Measurements from ENCODE around the gene GLTPD2.
A peak's percentile ranks its signal among the peaks of the same experiment; 100 is the strongest.
"Not testable (repeated sequence)": the region's sequence is repeated elsewhere in the genome, so short reads cannot be mapped to it uniquely, and the experiment has no call there.

Gene GLTPD2

DNA sequence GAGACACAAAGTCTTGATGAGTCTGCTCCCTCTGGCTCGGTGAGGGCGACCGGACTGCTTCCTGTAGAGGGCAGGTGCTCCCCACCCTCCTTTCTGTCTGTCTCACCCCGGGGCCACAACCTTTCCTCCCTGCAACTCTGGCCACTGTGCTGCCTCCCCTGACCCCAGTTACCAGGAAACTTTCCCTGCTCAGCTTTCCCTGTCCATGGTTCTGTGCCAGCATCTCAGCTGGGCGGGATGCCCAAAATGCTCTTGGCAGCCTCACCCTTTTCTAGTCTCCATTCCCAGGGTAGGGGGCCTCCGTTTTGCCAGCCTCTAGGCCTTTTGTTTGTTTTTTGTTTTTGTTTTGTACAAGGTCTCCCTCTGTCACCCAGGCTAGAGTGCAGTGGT, 19.6 kb downstream of the GLTPD2 start:
- no peak for DNase-seq (ENCODE audit: low read depth)

- DNase-seq (ENCODE audit: low read depth), result no peak
These were observed 22.0 kb downstream of the GLTPD2 start for GRCh38 chr17:4810696-4811290.

- DNase-seq (ENCODE audit: low read depth), result no peak
These were observed 22.7 kb downstream of the GLTPD2 start for GRCh38 chr17:4811471-4811870.

- DNase-seq (ENCODE audit: low read depth), result no peak
These were observed 23.9 kb downstream of the GLTPD2 start for GRCh38 chr17:4812690-4813089.

DNA sequence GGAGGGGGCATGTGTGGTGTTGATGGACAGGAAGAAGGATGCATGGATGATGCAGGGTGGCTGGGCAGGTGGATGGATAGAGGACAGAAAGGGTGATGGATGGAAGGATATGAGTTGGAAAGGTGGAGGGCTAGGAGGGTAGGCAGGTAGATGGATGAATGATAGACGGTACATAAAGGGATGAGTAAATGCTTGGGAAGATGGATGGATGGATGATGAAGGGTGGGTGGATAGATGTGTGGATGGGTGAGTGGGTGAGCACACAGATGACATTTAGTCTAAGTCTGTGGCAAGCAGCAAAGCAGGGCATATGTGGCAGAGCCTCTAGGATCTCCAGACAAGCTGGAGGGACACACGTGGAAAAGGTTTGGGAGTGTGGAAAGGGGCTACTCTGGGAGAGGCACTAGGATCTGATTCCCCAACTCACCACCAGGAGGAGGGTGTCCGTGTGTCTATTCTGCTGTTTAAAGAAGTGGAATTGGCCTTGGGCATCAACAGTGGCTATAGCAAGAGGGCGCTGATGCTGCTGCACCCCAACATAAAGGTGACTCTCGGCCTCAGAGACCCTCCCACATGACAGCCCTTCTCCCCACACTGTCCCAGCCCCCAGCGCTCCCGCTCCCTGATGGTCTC, 26.4 kb downstream of the GLTPD2 start:
- no peak for DNase-seq (ENCODE audit: low read depth)

DNA sequence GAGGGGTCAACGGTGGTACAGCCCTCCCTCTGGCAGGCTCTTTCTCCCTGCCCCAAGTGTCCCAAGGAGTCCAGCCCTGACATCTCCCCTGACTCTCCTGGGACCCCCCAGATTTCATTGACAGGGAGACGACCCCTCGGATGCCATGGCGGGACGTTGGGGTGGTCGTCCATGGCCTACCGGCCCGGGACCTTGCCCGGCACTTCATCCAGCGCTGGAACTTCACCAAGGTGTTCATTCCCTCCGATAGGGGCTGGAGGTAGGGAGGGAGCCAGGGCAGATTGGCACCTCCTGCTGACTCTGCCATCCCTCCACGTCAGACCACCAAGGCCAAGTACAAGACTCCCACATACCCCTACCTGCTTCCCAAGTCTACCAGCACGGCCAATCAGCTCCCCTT, 28.1 kb downstream of the GLTPD2 start:
- DNase-seq (ENCODE audit: low read depth), result no peak

DNA sequence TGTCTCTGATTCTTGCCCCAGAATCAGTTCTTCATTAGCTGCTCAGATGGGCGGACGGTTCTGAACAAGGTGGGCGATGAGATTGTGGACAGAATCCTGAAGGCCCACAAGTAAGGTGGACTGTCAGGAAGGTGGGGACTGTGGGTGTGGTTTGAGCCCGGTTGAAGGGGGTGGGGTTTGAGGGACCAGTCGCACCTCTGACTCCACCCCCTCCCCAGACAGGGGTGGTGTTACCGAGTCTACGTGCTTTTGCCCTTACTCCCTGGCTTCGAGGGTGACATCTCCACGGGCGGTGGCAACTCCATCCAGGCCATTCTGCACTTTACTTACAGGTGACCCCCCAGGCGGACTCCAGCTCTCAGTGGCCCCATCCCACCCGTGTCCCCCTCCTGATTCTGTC, 29.5 kb downstream of the GLTPD2 start:
- DNase-seq (ENCODE audit: low read depth), result no peak

- DNase-seq (ENCODE audit: low read depth), result no peak
These were observed 34.1 kb downstream of the GLTPD2 start for GRCh38 chr17:4822835-4823234.

DNA sequence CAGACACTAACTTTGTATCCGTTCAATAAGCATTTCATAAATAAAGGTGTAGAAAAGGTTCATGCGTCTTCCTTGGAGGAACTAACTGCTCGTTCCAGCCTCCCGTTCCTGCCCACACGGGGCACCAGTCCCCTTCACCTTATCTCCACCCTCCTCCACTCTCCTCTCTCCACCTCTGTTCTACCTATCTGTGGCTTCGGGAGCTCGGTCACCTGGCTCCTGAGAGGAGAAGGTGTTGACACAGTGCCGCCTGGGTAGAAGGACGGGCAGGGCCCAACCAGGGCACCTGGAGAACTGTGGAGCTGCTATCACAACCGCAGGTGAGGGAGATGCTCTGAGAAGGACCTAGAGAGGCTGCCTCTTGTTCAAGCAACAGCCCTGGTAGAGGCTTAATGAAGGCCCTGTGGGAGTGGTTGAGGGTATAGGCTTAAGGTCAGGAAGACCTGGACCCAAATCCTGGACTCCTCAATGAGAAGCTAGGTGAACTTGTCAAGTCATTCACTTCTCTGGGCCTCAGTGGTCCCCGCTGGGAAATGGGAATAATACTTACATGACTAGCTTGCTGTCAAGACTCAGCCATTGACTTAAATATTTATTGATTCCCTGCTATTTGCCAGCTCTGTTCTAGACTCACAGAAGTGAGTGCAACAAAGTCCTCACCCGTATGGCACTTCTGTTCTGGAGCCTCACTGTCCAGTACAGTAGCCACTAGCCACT, 34.8 kb downstream of the GLTPD2 start:
- DNase-seq (ENCODE audit: low read depth), result no peak

DNA sequence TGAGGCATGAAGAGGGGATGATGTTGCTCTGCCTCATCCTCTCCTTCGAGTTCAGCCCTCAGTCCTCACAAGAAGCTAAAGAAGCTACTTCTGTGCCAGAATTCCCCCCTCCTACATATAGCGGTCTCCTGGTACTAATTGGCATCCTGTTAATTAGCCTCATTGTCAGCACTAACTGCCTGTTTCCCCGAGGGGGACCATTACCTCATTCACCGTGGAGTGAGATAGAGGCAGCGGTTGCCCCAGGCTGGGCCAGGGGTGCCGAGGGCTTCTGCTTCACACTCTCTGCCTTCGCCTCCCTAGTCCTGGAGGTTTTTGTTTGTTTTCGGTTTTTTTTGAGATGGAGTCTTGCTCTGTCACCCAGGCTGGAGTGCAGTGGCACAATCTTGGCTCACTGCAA, 38.6 kb downstream of the GLTPD2 start:
- no peak for DNase-seq (ENCODE audit: low read depth)

DNA sequence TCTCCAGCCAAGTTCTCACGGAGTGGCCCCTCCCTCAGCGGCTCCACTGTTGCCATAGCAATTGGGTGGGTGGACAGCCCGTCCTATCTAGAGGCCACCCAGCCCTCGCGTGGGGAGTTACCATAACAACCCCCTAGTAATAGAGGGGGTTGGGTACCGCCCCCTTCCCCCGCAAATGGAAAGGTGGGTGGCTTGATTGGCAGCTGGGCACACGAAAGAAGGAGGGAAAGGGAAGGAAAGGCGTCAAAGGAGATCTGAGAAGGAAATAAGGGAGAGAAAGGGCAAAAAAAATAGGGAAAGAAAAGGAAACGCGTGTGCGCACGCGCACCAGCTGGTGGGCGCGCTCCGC, 44.0 kb downstream of the GLTPD2 start:
- DNase-seq (ENCODE audit: low read depth), result not testable (repeated sequence)

- peak; percentile 92 for DNase-seq (ENCODE audit: low read depth)
These were observed 44.6 kb downstream of the GLTPD2 start, which contains the start of gene MINK1 for GRCh38 chr17:4833178-4833940. TSS of gene MINK1 (plus strand) at chr17:4833340. CDS start at chr17:4833584, 244 bp downstream.

GRCh38 chr17:4833941-4834680, 45.3 kb downstream of the GLTPD2 start:
- peak; percentile 66 for DNase-seq (ENCODE audit: low read depth)

DNA sequence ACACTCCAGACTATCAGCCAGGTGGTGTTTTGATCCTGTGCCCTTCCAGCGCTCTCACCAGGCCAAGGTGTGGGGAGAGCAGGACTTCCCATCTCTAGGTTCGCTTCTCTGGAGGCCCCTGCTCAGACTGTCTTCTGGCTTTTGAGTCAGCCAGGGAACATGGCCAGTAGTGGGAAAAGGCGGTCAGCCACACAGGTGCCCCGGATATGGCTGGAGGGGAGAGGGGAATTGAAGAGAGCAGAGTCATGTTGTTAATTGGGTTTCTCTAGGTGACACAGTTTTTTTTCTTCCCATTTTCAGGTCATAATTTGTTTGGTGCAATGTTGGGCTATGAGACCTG, 45.9 kb downstream of the GLTPD2 start:
- DNase-seq (ENCODE audit: low read depth), result no peak

GRCh38 chr17:4836221-4836620, 47.5 kb downstream of the GLTPD2 start:
- no peak for DNase-seq (ENCODE audit: low read depth)

- DNase-seq (ENCODE audit: low read depth), result no peak
These were observed 48.9 kb downstream of the GLTPD2 start for GRCh38 chr17:4837471-4838308.

DNA sequence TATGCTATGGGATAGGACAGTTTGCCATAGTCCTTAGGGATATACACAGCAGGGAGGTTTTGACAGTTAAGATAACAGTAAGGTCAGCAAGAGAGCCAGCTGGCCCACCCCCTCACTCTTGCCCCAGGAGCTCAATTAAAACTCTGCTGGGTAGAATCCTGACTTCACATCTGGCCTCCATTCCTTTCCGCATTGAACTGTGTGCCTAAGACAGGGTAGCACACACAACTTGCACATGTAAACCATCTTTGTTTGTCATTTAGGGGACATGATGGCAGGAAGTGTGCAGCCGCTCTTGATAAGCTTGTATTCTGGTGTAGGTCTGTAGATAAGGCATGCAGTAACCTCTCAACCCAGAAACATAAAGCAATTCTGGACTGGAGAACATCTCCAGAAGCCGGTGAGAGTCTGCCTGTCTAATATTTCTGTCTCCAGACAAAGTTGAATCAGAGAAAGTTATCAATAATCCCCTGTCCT, 49.6 kb downstream of the GLTPD2 start:
- DNase-seq (ENCODE audit: low read depth), result no peak

DNA sequence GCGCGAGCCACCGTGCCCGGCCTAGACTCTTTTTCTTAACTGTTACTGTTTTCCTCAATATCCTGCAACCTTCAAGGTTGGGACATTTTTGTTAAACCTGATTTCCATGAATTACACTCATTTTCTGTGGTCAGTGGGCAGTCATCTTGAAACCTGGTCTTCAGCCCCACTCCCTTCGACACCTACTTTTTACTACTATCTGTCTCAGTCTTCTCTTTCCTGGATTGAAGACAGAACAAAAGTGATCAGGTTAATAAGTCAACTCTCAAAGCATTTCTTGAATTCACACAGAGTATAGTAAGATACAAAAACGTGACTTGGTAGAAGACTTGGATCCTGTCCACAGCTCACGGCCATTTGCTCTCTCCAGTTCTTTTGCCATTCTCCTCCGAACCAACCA, 50.5 kb downstream of the GLTPD2 start:
- DNase-seq (ENCODE audit: low read depth), result no peak
